C4-2B (cell line): ENCODE data around the gene FSTL4.

Experiments
- ZFX ChIP-seq: fragments of 450-650 bp; IDR thresholded peaks from 2 replicates; pipeline ENCODE4 v1.6.1; 2017
- TF ChIP-seq, protein P1 (sequence below): fragments of 450-650 bp; conservative IDR thresholded peaks from 2 replicates; pipeline ENCODE4 v1.5.1; 2017; ENCODE audit warnings: mild to moderate bottlenecking

DNA sequence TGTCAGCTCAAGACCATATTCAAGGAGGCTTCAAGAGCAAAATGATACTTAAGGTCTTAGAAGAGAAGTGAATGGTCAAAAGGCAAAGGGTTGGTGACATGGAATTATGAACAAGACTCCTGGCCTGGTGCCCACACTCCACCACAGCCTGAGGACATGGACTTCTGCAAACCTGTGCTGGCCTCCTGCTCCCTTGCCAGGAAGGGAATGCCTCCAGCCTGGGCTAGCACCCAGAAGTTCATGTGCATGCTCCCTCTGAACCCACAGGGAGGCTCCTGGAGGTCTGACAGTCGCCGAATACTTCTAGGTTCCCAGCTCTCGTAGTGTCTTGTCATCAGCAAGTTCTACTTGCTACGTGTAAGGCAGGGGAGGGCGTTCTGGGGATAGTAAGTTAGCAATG, 156.7 kb downstream of the FSTL4 start:
- TF ChIP-seq, protein P1, sequence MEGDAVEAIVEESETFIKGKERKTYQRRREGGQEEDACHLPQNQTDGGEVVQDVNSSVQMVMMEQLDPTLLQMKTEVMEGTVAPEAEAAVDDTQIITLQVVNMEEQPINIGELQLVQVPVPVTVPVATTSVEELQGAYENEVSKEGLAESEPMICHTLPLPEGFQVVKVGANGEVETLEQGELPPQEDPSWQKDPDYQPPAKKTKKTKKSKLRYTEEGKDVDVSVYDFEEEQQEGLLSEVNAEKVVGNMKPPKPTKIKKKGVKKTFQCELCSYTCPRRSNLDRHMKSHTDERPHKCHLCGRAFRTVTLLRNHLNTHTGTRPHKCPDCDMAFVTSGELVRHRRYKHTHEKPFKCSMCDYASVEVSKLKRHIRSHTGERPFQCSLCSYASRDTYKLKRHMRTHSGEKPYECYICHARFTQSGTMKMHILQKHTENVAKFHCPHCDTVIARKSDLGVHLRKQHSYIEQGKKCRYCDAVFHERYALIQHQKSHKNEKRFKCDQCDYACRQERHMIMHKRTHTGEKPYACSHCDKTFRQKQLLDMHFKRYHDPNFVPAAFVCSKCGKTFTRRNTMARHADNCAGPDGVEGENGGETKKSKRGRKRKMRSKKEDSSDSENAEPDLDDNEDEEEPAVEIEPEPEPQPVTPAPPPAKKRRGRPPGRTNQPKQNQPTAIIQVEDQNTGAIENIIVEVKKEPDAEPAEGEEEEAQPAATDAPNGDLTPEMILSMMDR = no peak
- TF ChIP-seq ZFX = no peak
